Measurements from ENCODE around the gene ITGB6.

The ITGB6 gene

DNA sequence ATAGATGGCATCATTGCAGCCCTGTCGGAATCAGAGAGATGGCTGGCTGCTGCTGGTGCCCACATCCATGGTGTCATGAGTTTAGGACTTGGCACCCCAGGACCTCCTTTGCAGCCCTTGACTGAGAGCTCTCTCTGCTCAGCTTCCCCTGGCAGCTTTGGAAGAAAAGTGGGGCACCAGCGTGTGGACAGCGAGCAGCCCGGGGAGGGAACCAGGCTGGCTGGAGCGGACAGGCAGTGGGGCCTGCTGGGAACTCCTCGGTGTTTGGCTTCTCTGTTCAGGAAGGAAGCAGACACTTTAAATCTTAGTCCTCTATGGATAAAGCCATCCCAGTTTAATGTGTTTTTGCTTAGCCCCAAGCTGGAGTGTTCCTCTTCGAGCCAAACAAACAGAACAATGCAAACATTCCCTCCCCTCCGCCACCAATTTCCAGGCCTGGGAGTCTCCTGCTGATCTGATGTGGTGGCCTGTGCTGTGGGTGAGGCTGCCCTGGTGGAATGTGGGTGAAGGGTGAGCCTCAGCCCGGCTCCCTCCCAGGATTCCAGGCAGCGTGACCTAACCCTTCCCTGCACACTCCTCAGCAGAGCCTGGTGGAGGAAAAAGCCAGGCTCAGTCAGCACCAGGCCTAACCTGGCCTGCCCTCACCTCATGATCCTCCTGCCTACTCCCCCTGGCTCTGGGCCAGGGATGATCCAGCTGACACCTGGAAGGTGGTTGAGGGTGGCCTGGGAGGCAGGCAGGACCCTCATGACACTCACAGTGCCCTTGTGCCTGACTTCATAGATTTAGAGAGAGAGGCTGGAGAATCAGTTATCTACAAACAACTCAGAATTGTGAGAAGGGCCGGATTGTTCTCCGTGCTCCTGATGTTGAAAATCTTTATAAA, 21.6 kb upstream of the ITGB6 start:
- no peak for DNase-seq (ENCODE audit: low spot score)

DNA sequence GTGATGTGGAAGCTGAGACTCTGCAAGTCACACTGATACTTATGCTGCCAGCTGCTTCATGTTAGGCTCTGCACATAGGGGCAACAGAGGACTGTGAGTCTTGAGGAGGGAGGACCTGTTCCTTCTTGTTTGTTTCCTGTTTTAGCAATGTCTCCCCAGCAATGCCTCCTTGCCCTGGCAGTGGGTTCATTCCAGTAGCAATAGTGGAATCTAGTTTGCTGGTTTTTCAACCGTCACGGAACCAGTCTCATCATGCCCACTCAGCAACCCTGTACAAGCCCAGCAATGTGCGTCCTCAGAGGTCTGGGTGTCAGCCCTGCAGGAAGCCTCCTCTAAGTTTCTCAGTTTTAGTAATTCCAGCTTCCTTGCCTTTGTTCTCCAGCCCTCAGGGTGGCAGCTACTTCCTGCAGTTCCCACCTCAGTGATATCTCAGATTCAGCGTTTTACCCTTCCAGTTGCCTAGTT, 20.5 kb upstream of the ITGB6 start:
- no peak for DNase-seq (ENCODE audit: low spot score)

DNA sequence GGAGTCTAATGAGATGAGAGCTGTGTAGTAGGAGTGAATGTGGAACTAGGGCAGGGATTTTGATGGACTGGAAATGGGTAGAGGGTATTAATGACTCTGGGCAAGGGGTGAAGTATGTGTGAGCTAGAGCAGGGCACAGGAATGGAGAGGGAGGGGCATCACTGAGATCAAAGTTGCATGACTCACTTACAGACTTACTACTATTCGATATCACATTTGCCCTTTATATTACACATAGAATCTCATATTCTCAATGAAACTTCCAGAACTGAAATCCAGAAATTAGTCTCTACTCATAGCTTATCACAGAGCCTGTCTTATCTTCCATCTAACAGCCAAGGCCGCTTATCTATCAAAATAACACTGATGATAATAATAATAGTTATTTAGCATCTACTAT, 20.0 kb upstream of the ITGB6 start:
- DNase-seq (ENCODE audit: low spot score): no peak

DNA sequence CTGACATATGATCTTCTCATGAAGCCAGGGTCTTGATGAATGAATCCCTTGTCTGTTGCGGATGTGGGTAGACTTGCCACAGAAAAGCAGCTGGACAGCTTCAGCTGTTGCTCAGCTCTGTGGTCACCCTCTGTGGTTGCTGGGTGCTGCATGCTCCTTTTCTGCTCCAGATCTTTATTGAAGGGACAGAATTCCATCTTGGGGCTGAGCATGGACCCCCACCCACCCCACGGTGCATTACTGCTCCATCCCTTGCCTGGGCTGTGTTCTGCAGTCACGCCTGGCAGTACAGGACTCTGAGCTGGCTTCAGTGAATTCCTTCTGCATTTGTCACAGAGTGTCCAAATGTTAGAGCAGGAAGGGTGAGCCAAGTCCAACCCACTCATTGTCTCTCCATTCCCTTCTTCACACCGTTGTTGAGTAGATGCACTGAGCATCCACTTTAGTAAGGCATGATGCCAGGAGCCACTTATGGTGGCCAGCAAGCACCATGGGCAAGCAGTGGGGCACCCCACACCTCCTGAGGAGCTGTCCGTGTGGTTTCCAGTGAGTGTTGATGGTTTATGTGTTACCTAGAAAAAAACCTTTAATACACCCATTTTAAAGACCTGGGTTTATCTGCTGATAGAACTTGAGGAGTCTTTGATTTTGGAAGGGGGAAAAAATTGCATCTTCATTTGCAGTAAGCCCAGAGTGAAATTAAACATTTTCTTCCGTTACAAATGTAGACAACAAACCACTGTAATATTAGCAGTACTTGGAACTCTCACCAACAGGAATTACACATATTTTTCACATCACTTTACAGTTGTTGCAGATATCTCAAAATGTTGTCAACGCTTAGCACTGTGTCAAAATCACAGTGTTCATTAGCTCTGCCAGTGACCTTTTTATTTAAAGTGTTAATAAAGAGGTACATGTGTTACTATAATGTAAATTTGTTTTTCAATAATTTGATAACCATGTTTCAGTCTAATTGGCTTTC, 14.7 kb upstream of the ITGB6 start:
- no peak for DNase-seq (ENCODE audit: low spot score)

DNA sequence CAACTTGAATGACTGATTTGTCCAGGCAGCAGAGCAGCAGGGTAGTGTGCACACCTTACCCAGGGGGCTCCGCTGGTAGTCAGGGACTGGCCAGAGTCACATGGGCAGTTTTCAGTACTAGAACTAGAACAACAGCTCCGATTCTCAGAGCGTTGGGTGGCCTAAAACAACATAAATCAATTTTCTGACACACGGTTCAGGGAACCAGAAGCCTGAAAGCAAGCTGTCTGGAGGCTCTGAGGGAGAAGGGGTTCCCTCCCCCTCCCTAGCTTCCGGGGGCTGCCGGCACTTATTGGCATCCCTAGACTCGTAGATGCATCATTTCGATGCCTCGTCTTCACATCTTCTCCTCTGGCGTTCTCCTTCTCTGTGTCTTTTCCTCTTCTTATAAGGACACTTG, 13.4 kb upstream of the ITGB6 start:
- DNase-seq (ENCODE audit: low spot score): no peak

DNA sequence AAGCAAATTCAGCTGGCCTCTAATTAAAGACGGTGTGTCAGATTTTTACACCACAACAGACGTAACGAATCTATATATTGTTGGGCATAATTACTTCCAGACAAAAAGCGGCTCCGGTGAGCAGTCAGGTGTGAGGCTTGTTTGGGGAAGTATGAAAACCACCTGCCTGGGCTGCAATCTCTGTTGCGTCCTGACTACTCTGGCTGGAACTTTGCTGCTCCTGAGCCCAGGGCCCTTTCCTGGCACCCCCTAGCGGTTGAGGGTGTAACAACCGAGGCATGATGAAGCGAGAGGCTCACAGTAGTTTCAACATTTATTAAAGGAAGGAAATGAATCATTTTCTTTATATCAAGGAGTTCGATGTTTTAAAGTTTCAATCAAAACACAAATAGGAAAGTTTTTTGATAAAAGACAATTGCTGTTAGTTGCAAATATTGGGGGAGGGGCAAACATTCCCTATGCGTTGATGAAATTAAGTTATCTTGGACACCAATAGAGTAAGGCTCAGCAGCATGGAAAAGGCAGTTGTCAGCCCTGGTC, 10.6 kb upstream of the ITGB6 start:
- peak; percentile 74 for DNase-seq (ENCODE audit: low spot score)

DNA sequence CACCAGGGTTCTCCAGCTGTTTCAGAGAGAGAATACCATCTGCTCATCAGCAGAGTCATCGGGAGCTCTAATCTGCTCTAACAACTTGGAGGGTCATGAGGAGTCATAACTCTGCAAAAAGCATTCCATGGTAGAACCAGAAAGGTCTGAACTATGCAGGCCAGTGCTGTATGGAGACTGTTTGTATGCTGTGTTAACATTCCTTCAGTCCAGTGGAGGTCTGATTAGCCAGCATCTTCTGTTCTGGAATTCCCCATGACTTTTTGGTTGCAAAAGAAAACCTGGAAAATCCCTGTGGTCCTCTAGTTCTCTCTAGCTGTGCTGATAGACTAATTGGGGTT, 9.4 kb upstream of the ITGB6 start:
- DNase-seq (ENCODE audit: low spot score): no peak

DNA sequence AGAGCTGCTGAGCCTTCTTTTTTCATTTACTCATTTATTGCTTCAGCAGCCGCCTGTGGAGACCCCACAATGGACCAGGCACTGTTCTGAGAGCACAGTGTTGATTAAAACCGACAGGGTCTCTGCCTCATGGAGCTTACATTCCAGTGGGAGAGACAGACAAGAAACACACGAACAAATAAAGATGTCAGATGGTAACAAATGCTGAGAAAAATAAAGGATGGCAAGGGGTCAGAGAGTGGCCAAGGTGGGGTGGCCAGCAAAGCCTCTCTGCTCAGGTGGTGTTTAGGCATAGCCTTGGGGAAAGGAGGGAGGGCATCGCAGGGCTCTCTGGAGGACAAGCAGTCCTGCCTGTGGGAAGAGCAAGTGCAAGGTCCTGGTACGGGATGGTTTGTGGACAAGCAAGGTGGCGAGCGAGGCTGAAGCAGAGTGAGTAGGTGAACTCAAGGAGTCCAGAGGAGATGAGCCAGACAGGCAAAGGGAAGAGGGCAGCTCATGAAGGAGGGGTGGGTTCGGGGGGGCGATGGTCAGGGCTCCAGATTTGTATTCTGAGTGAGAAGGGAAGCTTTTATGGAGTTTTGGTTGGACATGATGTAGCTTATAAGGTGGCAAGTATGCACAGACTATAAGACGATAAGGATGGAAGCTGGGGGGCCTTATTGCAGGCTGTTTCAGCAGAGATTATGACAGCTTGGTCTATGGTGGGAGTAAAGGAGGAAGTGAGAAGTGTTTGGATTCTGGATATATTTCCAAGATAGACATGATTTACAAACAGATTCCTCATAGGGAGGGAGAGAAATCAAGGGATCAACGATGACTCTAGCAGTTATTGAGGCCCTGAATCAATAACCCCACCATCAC, 8.8 kb upstream of the ITGB6 start:
- no peak for DNase-seq (ENCODE audit: low spot score)

DNA sequence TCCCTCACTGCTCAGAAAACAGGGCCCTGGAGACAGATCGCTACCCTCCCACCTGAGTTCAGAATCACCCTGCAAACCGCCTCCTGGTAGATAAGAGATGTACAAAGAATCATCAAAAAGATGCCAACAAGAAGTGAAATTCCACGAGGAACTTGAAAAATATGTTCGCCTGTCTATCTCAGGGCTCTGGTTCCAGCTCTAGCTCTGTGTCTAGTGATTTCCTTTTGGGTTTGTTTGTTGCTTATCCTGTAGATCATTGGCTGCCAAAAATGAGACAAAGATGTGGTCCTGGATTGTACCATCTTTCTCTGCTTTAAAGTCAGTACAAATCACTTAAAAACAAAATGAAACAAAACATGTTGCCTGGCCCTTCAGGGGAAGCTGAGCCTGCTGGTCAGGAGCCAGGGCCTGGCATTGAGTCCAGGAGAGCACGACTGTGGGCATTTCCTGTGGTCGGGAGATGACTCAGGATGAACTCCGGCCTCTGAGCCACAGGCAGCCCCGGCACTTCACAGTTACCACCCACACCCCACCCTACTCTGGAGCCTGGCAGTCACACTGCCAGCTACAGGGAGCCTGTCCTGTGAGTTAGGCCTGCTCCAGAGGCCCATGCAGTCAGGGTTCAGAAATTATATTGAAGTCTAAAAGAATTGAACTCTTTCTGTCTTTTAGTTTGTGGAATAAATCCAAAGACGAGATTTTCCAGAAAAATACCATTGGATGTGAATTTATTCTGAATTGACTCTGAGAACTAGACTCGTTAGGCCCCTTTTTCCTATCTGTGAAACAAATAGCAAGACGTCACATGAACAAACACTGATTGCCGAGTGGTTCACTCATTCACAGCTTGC, 8.0 kb upstream of the ITGB6 start:
- peak; percentile 91 for DNase-seq (ENCODE audit: low spot score)

DNA sequence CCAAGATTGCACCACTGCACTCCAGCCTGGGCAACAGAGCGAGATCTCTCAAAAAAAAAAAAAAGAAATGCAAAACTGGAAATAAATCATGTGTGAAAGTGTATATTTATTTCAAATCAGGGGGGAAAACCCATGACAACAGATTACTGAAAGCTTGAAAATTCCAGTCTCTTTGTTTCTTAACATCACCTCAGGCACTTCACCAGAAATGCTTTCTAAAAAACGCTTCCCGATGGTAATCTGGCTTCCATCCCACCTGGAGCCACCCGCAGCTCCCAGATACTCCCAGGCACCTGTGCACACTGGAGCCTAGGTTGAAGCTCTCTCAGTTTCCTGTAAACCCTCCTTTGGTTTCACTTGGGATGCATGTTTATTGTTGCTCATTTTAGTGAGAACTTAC, 7.2 kb upstream of the ITGB6 start:
- DNase-seq (ENCODE audit: low spot score): no peak

DNA sequence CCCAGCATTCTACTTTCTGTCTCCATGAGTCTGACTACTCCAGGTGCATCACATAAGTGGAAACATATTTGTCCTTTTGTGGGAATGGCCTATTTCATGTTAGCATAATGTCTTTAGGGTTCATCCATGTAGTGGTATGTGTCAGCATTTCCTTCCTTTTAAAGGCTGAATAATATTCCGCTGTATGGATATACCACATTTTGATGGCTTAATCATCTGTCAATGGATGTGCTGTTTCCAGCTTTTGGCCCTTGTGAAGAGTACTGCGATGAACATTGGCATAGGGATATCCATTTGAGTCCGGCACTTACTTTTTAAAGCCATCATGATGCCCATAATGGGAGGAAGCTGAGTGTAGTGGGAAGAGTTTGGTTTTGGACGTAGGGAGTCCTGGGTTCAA, 6.4 kb upstream of the ITGB6 start:
- DNase-seq (ENCODE audit: low spot score): no peak

DNA sequence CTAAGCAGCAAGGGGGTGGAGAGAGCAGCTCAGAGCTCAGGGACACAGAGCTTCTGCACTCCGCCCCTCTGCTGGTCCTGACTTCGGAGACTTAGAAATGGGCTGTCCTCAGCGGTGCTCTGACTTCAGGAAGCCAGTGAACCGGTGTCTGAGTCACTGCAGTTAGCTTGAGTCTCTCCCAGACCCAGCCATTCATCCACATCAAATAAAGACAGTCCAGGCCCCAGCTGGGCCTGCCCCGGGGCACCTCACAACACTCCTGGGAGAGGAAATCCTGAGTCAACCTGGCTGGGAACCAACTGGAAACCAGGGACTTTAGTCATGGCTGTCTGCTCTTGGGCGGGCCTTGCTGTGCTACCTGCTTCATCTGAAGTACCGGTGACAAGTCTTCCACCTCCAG, 5.4 kb upstream of the ITGB6 start:
- DNase-seq (ENCODE audit: low spot score): peak; percentile 100

DNA sequence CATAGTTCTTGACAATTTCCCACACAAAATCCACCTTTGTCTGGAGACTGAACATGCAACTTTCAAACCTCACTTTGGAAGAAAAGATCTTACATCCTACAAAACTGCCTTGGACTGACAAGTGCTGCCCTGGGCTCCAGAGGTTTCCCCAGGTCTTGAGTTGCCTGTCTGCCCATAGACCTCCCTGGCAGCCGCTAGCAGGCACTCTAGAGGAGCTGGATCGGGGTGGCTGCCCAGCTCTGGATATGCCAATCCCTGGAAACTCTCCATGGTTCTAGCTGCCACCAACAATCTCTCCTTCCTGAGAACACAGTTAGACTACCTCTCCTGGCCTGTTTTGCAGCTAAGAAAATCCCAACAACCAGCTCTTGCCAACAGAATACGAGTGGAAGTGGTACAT, 3.4 kb upstream of the ITGB6 start:
- DNase-seq (ENCODE audit: low spot score): no peak

DNA sequence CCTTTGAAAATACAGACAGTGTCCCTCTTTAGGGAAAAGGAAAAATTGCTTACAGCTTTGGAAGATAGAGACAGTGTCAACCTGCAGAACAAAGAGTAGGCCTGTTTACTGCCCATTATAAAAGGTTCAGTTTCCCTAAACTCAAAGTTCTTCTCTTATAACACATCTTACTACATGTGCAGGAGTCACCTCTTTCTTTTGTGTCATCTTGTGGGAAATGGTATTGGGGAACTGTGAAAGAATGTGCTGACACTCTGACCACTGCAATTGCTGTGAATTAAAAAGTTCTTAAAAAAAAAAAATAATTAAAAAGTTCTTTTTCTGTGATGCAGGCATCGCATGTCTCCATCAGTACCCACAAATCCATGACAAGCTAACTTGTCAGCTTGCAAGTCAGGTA, 2.9 kb upstream of the ITGB6 start:
- no peak for DNase-seq (ENCODE audit: low spot score)

DNA sequence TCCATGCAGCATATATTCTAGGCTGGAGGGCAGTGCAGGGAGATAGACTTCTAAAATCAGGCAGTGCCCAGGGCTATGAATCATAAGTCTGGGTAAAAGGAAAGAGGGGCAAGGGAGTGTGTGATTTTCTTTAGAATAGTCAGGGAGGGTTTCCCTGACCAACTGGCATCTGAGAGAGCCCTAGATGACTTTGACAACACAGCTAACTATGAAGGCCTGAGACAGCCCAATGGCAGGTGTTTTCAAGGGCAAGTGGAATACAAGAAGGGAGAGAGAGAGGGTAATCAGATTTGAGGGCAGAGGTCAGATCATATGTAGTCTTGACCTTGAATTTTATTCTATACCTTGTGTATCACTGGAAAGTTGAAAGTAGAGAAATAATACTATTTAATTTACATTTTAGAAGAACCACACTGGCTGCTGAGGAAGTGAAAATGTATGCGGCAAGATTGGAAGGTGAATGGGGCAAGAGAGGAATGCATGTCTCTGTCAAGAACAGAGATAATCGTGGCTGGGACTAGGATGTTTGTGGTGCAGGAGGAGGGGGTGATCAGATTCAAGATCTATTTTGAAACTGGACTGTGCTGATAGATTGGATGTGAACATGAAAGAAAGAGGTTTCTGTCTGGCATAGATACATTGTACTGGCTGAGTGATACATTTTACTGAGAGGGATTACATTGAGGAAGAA, 1.9 kb upstream of the ITGB6 start:
- DNase-seq (ENCODE audit: low spot score): no peak

DNA sequence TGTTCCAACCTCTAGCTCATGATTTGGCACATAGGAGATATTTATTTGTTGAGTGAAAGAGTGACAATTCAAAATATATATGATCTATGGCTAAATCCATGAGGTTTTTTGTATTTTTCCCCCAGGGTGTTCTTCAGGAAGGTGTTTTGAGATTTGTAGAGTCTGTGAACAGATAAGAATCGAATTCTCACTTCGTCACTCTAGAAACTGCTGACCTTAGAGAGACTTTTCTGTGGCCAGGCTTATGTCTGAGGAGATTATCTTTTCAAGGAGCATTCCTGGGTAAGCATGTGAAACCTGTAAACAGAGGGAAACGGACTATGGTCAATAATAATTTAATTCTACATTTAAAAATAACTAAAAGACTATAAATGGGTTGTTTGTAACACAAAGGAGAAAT, 849 bp upstream of the ITGB6 start:
- no peak for DNase-seq (ENCODE audit: low spot score)

DNA sequence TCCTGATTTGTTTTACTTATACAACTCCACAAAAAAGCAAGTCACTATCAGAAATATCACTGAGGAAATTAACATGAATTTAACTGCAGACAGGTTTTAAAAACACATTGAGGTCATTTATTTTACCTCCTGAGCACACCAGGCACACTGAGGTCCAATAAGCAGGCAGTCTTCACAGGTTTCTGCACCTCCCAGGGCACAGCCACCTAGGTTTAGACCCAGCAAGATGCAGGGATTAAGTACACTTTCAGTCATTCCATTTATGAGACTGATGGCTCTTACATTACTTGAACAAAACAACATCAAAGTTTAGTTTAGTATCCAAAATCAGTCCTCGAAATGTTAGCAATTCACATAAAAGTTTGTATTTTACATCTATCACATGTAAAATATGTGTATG, 1.0 kb downstream of the ITGB6 start:
- no peak for DNase-seq (ENCODE audit: low spot score)

DNA sequence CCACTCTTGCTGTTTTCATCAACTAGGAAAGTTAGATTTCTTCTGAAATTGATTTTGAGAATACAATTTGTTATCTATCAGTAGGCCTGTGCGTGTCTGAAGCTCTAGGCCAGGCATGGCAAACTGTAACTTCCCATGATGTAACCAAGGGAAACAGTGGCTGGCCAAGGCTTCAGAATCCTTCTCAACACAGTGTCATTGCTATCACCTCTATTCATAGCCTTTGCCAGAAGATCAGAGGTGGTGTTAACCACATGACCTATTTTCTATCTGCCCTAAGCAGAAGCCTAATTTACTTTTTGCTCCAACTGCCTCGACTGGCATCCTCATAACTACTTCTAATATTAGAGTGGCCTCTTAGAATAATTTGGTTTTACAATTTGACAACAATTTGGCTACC, 2.5 kb downstream of the ITGB6 start:
- no peak for DNase-seq (ENCODE audit: low spot score)

DNA sequence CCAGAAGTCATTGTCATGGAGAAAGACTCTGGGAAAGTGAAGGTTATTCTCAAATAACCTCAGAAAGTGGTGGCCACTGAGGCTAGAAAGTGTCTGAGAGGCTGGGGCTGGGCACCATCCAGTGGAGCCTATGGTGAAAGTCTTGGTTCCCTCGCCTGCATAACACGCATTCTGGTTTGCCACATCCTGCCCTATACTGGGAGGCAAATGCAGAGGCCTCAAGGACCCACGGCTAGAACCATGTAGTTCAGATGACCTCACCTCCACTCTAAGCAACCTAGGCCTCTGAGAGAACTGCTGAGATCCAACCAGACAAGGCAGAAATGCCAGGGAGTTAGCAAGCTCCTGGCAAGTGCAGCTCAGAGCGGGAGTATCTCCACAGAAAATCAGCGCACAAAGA, 5.1 kb downstream of the ITGB6 start:
- no peak for DNase-seq (ENCODE audit: low spot score)

DNA sequence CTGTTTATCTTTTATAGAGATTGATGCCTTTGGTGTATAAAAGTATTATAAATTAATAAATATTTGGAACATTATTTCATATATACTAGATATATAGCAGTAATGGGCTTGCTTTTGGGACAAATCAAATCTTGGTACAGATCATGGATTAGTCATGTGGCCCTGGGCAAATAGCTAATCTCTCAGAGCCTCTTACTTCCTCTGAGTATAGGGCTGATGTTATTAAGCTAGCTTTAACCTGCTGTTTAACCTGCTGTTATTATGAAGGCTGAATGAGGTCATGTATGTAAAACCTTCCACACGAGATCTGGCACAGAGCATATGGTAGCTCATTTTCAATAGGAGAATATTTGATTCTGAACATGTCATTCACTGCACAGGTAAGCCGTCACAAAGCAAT, 5.7 kb downstream of the ITGB6 start:
- no peak for DNase-seq (ENCODE audit: low spot score)

All from kidney capillary endothelial cell (primary cell).